Activated B cell treated with CpG ODN at 0.5 μM for 24 hours (primary cell): Measurements from ENCODE around the gene C12orf57. TPM values are rescaled to one million over a fixed set of nuclear protein-coding genes. Genes with fewer than 3 reads are reported as not detected.
A peak's percentile ranks its signal among the peaks of the same experiment; 100 is the strongest.

Experiments
- ATAC-seq: fragments of 200-7000 bp; cut with Tn5 transposase; one replicate; pipeline ENCODE4 v1.10.0; 2021; ENCODE audit warnings: low read depth, mild to moderate bottlenecking, moderate library complexity
- CTCF ChIA-PET: fragments of 350-600 bp; sonication (Branson Sonifier 250); formaldehyde crosslinking; loops from one replicate; lab custom pipeline; 2021; ENCODE audit warnings: antibody characterized with exemption; lab: Charles Lee
- POLR2A ChIA-PET: fragments of 350-600 bp; sonication (Branson Sonifier 250); formaldehyde crosslinking; loops from one replicate; lab custom pipeline; 2021; ENCODE audit warnings: antibody characterized with exemption; lab: Charles Lee
- DNase-seq: peaks from one replicate; pipeline ENCODE4 v3.0.0; 2022
- H3K27ac Mint-ChIP-seq: one replicate; pipeline ENCODE4 v1.8.0; 2020; ENCODE audit warnings: mixed read lengths
- H3K27me3 Mint-ChIP-seq: one replicate; pipeline ENCODE4 v1.8.0; 2021; ENCODE audit warnings: mixed read lengths
- H3K36me3 Mint-ChIP-seq: one replicate; pipeline ENCODE4 v1.8.0; 2021; ENCODE audit warnings: low read depth, mixed read lengths
- H3K4me1 Mint-ChIP-seq: one replicate; pipeline ENCODE4 v1.8.0; 2021; ENCODE audit warnings: mixed read lengths
- H3K4me3 Mint-ChIP-seq: one replicate; pipeline ENCODE4 v1.8.0; 2020; ENCODE audit warnings: mild to moderate bottlenecking, mixed read lengths
- H3K9me3 Mint-ChIP-seq: one replicate; pipeline ENCODE4 v1.8.0; 2020; ENCODE audit warnings: mixed read lengths
- CTCF ChIP-seq: fragments of 200-600 bp; IDR thresholded peaks from one replicate; pipeline ENCODE4 v1.8.0; 2022; ENCODE audit warnings: antibody characterized with exemption, mild to moderate bottlenecking
- intact Hi-C: fragments of 100-400 bp; cut with micrococcal nuclease; formaldehyde crosslinking; loops from one replicate; pipeline ENCODE4 v1.15.1; 2024
- total RNA-seq: library from RNA; stranded (reverse); gene quantifications from 2 replicates; pipeline ENCODE4 v1.2.3, GENCODE V29; 2022

C12orf57 gene
- total RNA-seq, 1 donor from 2014 or later = 54.8 TPM

- ChIA-PET POLR2A (interaction anchor here (0.6 to 24.6 kb wide), 41 partner anchors 9 to 1082 kb away, joined by 3 to 1516 read pairs (median 9); partner anchors contain the start of genes ATN1, C1RL, CDCA3 and COPS7A), CTCF (interaction anchor here (0.6 to 14.9 kb wide), 19 partner anchors 8 to 168 kb away, joined by 3 to 571 read pairs (median 7); partner anchors contain the start of genes C1RL, EMG1, LPCAT3 and PHB2)
- Mint-ChIP-seq H3K4me1 (peaks cover 72% of the 10 kb centered on the region), H3K27me3 (no peaks in the 10 kb centered on the region), H3K9me3 (no peaks in the 10 kb centered on the region), H3K4me3 (peak overlapping the region; percentile 91), H3K27ac (peak overlapping the region; percentile 96), H3K36me3 (peaks cover 14% of the 10 kb centered on the region)
- intact Hi-C loops = loop anchor here (1.0 to 5.0 kb wide), 10 partner anchors 17 to 192 kb away; partner anchors contain the start of genes C1R, C1RL, EMG1 and LPCAT3
- peak; percentile 41 for ATAC-seq
- peak; percentile 59 for TF ChIP-seq CTCF
- DNase-seq = peak; percentile 80
Observed at GRCh38 chr12:6944381-6945186, 762 bp downstream of the C12orf57 start.

- ChIA-PET CTCF (interaction anchor here (0.9 to 14.9 kb wide), 11 partner anchors 15 to 167 kb away, joined by 3 to 571 read pairs (median 9); partner anchors contain the start of genes C1RL and SPSB2), POLR2A (interaction anchor here (0.6 to 24.6 kb wide), 11 partner anchors 8 to 692 kb away, joined by 3 to 1516 read pairs (median 12); partner anchors contain the start of genes ATN1, C1RL, EMG1 and LPCAT3)
- DNase-seq (no peak), ATAC-seq (no peak)
- Mint-ChIP-seq H3K36me3 (peaks cover 12% of the 10 kb centered on the region), H3K27me3 (no peaks in the 10 kb centered on the region), H3K9me3 (no peaks in the 10 kb centered on the region), H3K27ac (peak overlapping the region; percentile 96), H3K4me3 (peak overlapping the region; percentile 70), H3K4me1 (peaks cover 83% of the 10 kb centered on the region)
- intact Hi-C loops = loop anchor here (1.0 kb wide), 1 partner anchor 9 kb away; no protein-coding TSS in a partner anchor
- no peak for TF ChIP-seq CTCF
Observed at GRCh38 chr12:6945613-6946012, 1.8 kb downstream of the C12orf57 start.

GRCh38 chr12:6946033-6946919 is 2.5 kb downstream of the C12orf57 start:
- Mint-ChIP-seq H3K36me3 (peaks cover 9% of the 10 kb centered on the region), H3K27ac (peak overlapping the region; percentile 96), H3K4me1 (peaks cover 88% of the 10 kb centered on the region), H3K27me3 (no peaks in the 10 kb centered on the region), H3K4me3 (peak overlapping the region; percentile 70), H3K9me3 (no peaks in the 10 kb centered on the region)
- TF ChIP-seq CTCF = no peak
- ChIA-PET CTCF (interaction anchor here (0.6 to 14.9 kb wide), 10 partner anchors 14 to 165 kb away, joined by 3 to 571 read pairs (median 3); partner anchors contain the start of gene SPSB2), POLR2A (interaction anchor here (0.5 to 24.6 kb wide), 9 partner anchors 8 to 405 kb away, joined by 3 to 1516 read pairs (median 12); partner anchors contain the start of genes C1RL, EMG1, LPCAT3 and PEX5)
- intact Hi-C loops = loop anchor here (1.0 kb wide), 1 partner anchor 8 kb away; no protein-coding TSS in a partner anchor
- ATAC-seq (peak; percentile 12), DNase-seq (peak; percentile 66)

GRCh38 chr12:6946920-6947374 is 3.1 kb downstream of the C12orf57 start:
- ChIA-PET CTCF (interaction anchor here (0.6 to 14.9 kb wide), 8 partner anchors 14 to 165 kb away, joined by 3 to 571 read pairs (median 3); partner anchors contain the start of gene SPSB2), POLR2A (interaction anchor here (0.5 to 24.6 kb wide), 9 partner anchors 9 to 406 kb away, joined by 3 to 1516 read pairs (median 8); partner anchors contain the start of genes C1RL, EMG1, LPCAT3 and PEX5)
- H3K4me1 Mint-ChIP-seq = peaks cover 88% of the 10 kb centered on the region
- H3K27me3 Mint-ChIP-seq = no peaks in the 10 kb centered on the region
- H3K36me3 Mint-ChIP-seq = peaks cover 11% of the 10 kb centered on the region
- H3K27ac Mint-ChIP-seq = peak overlapping the region; percentile 96
- intact Hi-C loops = loop anchor here (1.0 kb wide), 1 partner anchor 7 kb away; no protein-coding TSS in a partner anchor
- H3K9me3 Mint-ChIP-seq = no peaks in the 10 kb centered on the region
- H3K4me3 Mint-ChIP-seq = peak overlapping the region; percentile 70
- no peak for ATAC-seq
- DNase-seq = no peak
- no peak for TF ChIP-seq CTCF
